Measurements from ENCODE around the gene FRMD1.

Gene FRMD1

GRCh38 chr6:168035661-168036545, 43.1 kb downstream of the FRMD1 start (continued):
- TF ChIP-seq ZNF777 (tag by site-specific recombination; IDR thresholded peaks at IDR 0.05; ENCODE audit: borderline replicate concordance) = no peak
- no peak for TF ChIP-seq ZNF26 (tag by site-specific recombination; IDR thresholded peaks at IDR 0.05)
- TF ChIP-seq HOXA7 (CRISPR knock-in tag; IDR thresholded peaks at IDR 0.05; ENCODE audit: borderline replicate concordance) = no peak
- no peak for TF ChIP-seq ZNF362 (tag by site-specific recombination; IDR thresholded peaks at IDR 0.05)
- TF ChIP-seq ZBTB10 (tag by site-specific recombination; IDR thresholded peaks at IDR 0.05) = peak; percentile 61; the same call in 1 of the 2 replicates
- peak; percentile 65; the same call in 1 of the 2 replicates for TF ChIP-seq GFI1B (tag by site-specific recombination; IDR thresholded peaks at IDR 0.05)
- TF ChIP-seq ZNF660 (tag by site-specific recombination; IDR thresholded peaks at IDR 0.05) = 0 out of 2 replicates have a peak, but pooled peaks have one; percentile 33
- TF ChIP-seq ZNF16 (tag by site-specific recombination; IDR thresholded peaks at IDR 0.05; ENCODE audit: low read depth) = no peak
- TF ChIP-seq TRIM28 (IDR thresholded peaks at IDR 0.05; ENCODE audit: borderline replicate concordance, low read length) = peak; percentile 93
- TF ChIP-seq YY2 (tag by site-specific recombination; IDR thresholded peaks at IDR 0.05) = no peak
- TF ChIP-seq HIC1 (tag by site-specific recombination; IDR thresholded peaks at IDR 0.05) = no peak
- TF ChIP-seq ZNF792 (tag by site-specific recombination; IDR thresholded peaks at IDR 0.05) = no peak
- TF ChIP-seq ZNF391 (tag by site-specific recombination; IDR thresholded peaks at IDR 0.05; ENCODE audit: borderline replicate concordance, low read depth) = no peak; the same call in 1 of the 2 replicates
- peak; percentile 96; the same call in 1 of the 2 replicates for TF ChIP-seq ZNF530 (tag by site-specific recombination; IDR thresholded peaks at IDR 0.05; ENCODE audit: low read depth)
- no peak for TF ChIP-seq IKZF3 (tag by site-specific recombination; IDR thresholded peaks at IDR 0.05)
- peak; percentile 90 for TF ChIP-seq PATZ1 (tag by site-specific recombination; IDR thresholded peaks at IDR 0.05)
- no peak for TF ChIP-seq ZFP3 (tag by site-specific recombination; IDR thresholded peaks at IDR 0.05; ENCODE audit: low read depth)
- no peak for TF ChIP-seq ZNF311 (tag by site-specific recombination; IDR thresholded peaks at IDR 0.05; ENCODE audit: borderline replicate concordance)
- TF ChIP-seq SP7 (tag by site-specific recombination; IDR thresholded peaks at IDR 0.05) = peak; percentile 98
- no peak for TF ChIP-seq REST (tag by site-specific recombination; IDR thresholded peaks at IDR 0.05)
- TF ChIP-seq ZNF664 (tag by site-specific recombination; IDR thresholded peaks at IDR 0.05) = no peak
- no peak for TF ChIP-seq EGR2 (tag by site-specific recombination; IDR thresholded peaks at IDR 0.05; ENCODE audit: low read depth)
- TF ChIP-seq CTCF (tag by site-specific recombination; IDR thresholded peaks at IDR 0.05) = no peak
